Upper lobe of left lung (tissue), 4 donors: ENCODE results near the gene BMP7.

Experiments used
- POLR2A ChIP-seq, 4 donors: fragments of 450-650 bp; IDR thresholded peaks; one replicate each; pipeline ENCODE4 v1.5.1; 2016 to 2017; ENCODE audit warnings: antibody characterized with exemption in 4 of 4, mild to moderate bottlenecking in 2 of 4
- POLR2AphosphoS5 ChIP-seq, 2 donors: sonication (generic); formaldehyde crosslinking; IDR thresholded peaks; one replicate each; pipeline ENCODE4 v1.5.1; 2017; ENCODE audit warnings: antibody characterized with exemption in 2 of 2
- TF ChIP-seq, protein P1 (sequence below), 6 experiments: fragments of 450-650 bp in 4 of 6; fragments of 200-600 bp in 2 of 6; sonication (generic) in 2 of 6; IDR thresholded peaks; one replicate each; pipeline ENCODE4 v1.5.1; 2016 to 2019; ENCODE audit warnings: antibody characterized with exemption in 6 of 6

DNA sequence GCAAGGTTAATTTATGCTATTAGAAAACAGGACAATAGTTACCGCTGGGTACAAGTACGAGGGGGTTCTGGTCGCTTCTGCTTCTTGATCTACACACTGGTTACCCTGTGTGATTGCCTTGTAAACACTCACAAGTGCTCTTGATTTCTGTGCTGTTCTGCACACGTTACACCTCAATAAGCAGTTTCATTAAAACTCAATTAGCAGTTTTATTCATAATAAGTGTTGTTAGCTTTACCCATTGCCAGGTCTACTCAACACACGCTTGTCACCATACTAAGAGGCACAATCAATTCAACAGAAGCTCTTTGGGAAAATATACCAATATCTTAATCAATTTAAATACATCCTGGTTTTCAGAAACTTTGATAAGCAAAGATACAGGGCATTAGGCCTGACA, 20.4 kb downstream of the BMP7 start:
- TF ChIP-seq POLR2A (IDR thresholded peaks at IDR 0.05), result no peak
- TF ChIP-seq, protein P1, sequence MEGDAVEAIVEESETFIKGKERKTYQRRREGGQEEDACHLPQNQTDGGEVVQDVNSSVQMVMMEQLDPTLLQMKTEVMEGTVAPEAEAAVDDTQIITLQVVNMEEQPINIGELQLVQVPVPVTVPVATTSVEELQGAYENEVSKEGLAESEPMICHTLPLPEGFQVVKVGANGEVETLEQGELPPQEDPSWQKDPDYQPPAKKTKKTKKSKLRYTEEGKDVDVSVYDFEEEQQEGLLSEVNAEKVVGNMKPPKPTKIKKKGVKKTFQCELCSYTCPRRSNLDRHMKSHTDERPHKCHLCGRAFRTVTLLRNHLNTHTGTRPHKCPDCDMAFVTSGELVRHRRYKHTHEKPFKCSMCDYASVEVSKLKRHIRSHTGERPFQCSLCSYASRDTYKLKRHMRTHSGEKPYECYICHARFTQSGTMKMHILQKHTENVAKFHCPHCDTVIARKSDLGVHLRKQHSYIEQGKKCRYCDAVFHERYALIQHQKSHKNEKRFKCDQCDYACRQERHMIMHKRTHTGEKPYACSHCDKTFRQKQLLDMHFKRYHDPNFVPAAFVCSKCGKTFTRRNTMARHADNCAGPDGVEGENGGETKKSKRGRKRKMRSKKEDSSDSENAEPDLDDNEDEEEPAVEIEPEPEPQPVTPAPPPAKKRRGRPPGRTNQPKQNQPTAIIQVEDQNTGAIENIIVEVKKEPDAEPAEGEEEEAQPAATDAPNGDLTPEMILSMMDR (IDR thresholded peaks at IDR 0.05), result no peak
- no peak for TF ChIP-seq POLR2AphosphoS5 (IDR thresholded peaks at IDR 0.05)
